Immature natural killer cell (primary cell): ENCODE results near the gene IL24. TPM values are rescaled to one million over a fixed set of nuclear protein-coding genes. Genes with fewer than 3 reads are reported as not detected.
A peak's percentile ranks its signal among the peaks of the same experiment; 100 is the strongest.

Source experiments
- DNase-seq, 3 donors: peaks; one replicate each; pipeline ENCODE4 v3.0.0; 2022; ENCODE audit warnings: mixed read lengths in 1 of 3
- H3K27ac Mint-ChIP-seq, 6 donors: one replicate each; pipeline ENCODE4 v1.8.0; 2020; ENCODE audit warnings: mixed read lengths in 6 of 6, mild to moderate bottlenecking in 5 of 6, inconsistent platforms in 4 of 6, moderate library complexity in 3 of 6
- H3K27me3 Mint-ChIP-seq, 3 donors: one replicate each; pipeline ENCODE4 v1.8.0; 2020 to 2021; ENCODE audit warnings: low read depth in 3 of 3, mild to moderate bottlenecking in 3 of 3, mixed read lengths in 3 of 3, moderate library complexity in 3 of 3, inconsistent platforms in 1 of 3
- H3K36me3 Mint-ChIP-seq, 3 donors: one replicate each; pipeline ENCODE4 v1.8.0; 2020; ENCODE audit warnings: mixed read lengths in 3 of 3, inconsistent platforms in 2 of 3, mild to moderate bottlenecking in 2 of 3
- H3K4me1 Mint-ChIP-seq, 2 donors: one replicate each; pipeline ENCODE4 v1.8.0; 2020; ENCODE audit warnings: inconsistent platforms in 2 of 2, mild to moderate bottlenecking in 2 of 2, mixed read lengths in 2 of 2, moderate library complexity in 1 of 2
- H3K4me3 Mint-ChIP-seq, 5 donors: one replicate each; pipeline ENCODE4 v1.8.0; 2020; ENCODE audit warnings: mild to moderate bottlenecking in 5 of 5, mixed read lengths in 5 of 5, inconsistent platforms in 3 of 5, moderate library complexity in 3 of 5
- H3K9me3 Mint-ChIP-seq, 6 donors: one replicate each; pipeline ENCODE4 v1.8.0; 2020; ENCODE audit warnings: mild to moderate bottlenecking in 6 of 6, mixed read lengths in 6 of 6, inconsistent platforms in 4 of 6, moderate library complexity in 3 of 6
- polyA plus RNA-seq, 3 donors: library from polyadenylated mRNA; unstranded; fragments of 300-500 nt; fragmentation: Illumina TruSeq; gene quantifications; one replicate each; pipeline ENCODE4 v1.2.3, GENCODE V29; 2021

The IL24 gene
- polyA plus RNA-seq, 3 donors from 2014 or later, result 9.3 to 21.5 (median 13.3) TPM

GRCh38 chr1:206930210-206930798, 33.1 kb downstream of the IL24 start:
- peaks cover 0 to 3% (median 2%) of the 10 kb centered on the region in 3 donors for H3K27me3 Mint-ChIP-seq
- H3K4me3 Mint-ChIP-seq, result peak overlapping the region; percentile 44 to 78 (median 71)
- peak; percentile 53 to 59 (median 53) for DNase-seq
- H3K27ac Mint-ChIP-seq, result peak overlapping the region; percentile 92 to 95 (median 94)
- no peaks in the 10 kb centered on the region for H3K36me3 Mint-ChIP-seq
- peaks cover 43% of the 10 kb centered on the region in 2 donors for H3K4me1 Mint-ChIP-seq
- H3K9me3 Mint-ChIP-seq, result no peaks in the 10 kb centered on the region

- no peak for DNase-seq
- Mint-ChIP-seq H3K27ac (peak overlapping the region; percentile 92 to 95 (median 94)), H3K27me3 (peaks cover 0 to 3% (median 2%) of the 10 kb centered on the region in 3 donors), H3K36me3 (no peaks in the 10 kb centered on the region), H3K4me3 (peak overlapping the region in 1 of 5 donors; percentile 43), H3K9me3 (no peaks in the 10 kb centered on the region), H3K4me1 (peaks cover 37 to 38% of the 10 kb centered on the region in 2 donors)
Observed at GRCh38 chr1:206931709-206932108, 34.5 kb downstream of the IL24 start.

GRCh38 chr1:206932177-206932576, 34.9 kb downstream of the IL24 start:
- DNase-seq, result no peak
- H3K27ac Mint-ChIP-seq, result peak overlapping the region in 4 of 6 donors; percentile 3 to 94 (median 68)
- no peak overlapping the region for H3K4me3 Mint-ChIP-seq
- H3K36me3 Mint-ChIP-seq, result no peaks in the 10 kb centered on the region
- peaks cover under 1 to 3% (median 2%) of the 10 kb centered on the region in 3 donors for H3K27me3 Mint-ChIP-seq
- H3K9me3 Mint-ChIP-seq, result no peaks in the 10 kb centered on the region
- H3K4me1 Mint-ChIP-seq, result peaks cover 37 to 38% of the 10 kb centered on the region in 2 donors

GRCh38 chr1:206933333-206933945, 36.2 kb downstream of the IL24 start:
- Mint-ChIP-seq H3K36me3 (no peaks in the 10 kb centered on the region), H3K4me3 (no peak overlapping the region), H3K27me3 (peaks cover 2 to 4% (median 3%) of the 10 kb centered on the region in 3 donors), H3K4me1 (peaks cover 37 to 38% of the 10 kb centered on the region in 2 donors), H3K9me3 (no peaks in the 10 kb centered on the region), H3K27ac (peak overlapping the region in 5 of 6 donors; percentile 16 to 69 (median 29))
- peak; percentile 64 to 70 (median 70) for DNase-seq

- Mint-ChIP-seq H3K27ac (no peak overlapping the region), H3K36me3 (no peaks in the 10 kb centered on the region), H3K4me1 (peaks cover 21 to 24% of the 10 kb centered on the region in 2 donors), H3K4me3 (no peak overlapping the region), H3K27me3 (peaks cover 2 to 9% (median 4%) of the 10 kb centered on the region in 3 donors), H3K9me3 (no peaks in the 10 kb centered on the region)
- DNase-seq, result peak in 2 of 3 donors; percentile 31 to 32
Observed at GRCh38 chr1:206935491-206936067, 38.3 kb downstream of the IL24 start.

GRCh38 chr1:206937425-206937824, 40.2 kb downstream of the IL24 start:
- H3K4me3 Mint-ChIP-seq, result no peak overlapping the region

GRCh38 chr1:206939131-206939530, 41.9 kb downstream of the IL24 start:
- H3K27ac Mint-ChIP-seq, result no peak overlapping the region
- H3K36me3 Mint-ChIP-seq, result no peaks in the 10 kb centered on the region
- peaks cover 4 to 19% (median 9%) of the 10 kb centered on the region in 3 donors for H3K27me3 Mint-ChIP-seq
- H3K4me1 Mint-ChIP-seq, result peaks cover 5 to 7% of the 10 kb centered on the region in 2 donors
- no peaks in the 10 kb centered on the region for H3K9me3 Mint-ChIP-seq
- no peak for DNase-seq
- no peak overlapping the region for H3K4me3 Mint-ChIP-seq

More at GRCh38 chr1:206937425-206937824, 40.2 kb downstream of the IL24 start:
- H3K4me1 Mint-ChIP-seq, result peaks cover 8% of the 10 kb centered on the region in 2 donors
- H3K27ac Mint-ChIP-seq, result no peak overlapping the region
- peaks cover 2 to 17% (median 4%) of the 10 kb centered on the region in 3 donors for H3K27me3 Mint-ChIP-seq
- H3K36me3 Mint-ChIP-seq, result no peaks in the 10 kb centered on the region
- no peak for DNase-seq
- H3K9me3 Mint-ChIP-seq, result no peaks in the 10 kb centered on the region

GRCh38 chr1:206939841-206940587, 42.8 kb downstream of the IL24 start:
- Mint-ChIP-seq H3K36me3 (no peaks in the 10 kb centered on the region), H3K27ac (no peak overlapping the region), H3K4me3 (no peak overlapping the region), H3K9me3 (no peaks in the 10 kb centered on the region), H3K4me1 (peaks cover 12 to 15% of the 10 kb centered on the region in 2 donors), H3K27me3 (peaks cover 4 to 23% (median 15%) of the 10 kb centered on the region in 3 donors)
- DNase-seq, result no peak

- H3K4me1 Mint-ChIP-seq, result peaks cover 17 to 20% of the 10 kb centered on the region in 2 donors
- no peak overlapping the region for H3K4me3 Mint-ChIP-seq
- H3K9me3 Mint-ChIP-seq, result no peaks in the 10 kb centered on the region
- H3K36me3 Mint-ChIP-seq, result no peaks in the 10 kb centered on the region
- no peak for DNase-seq
- no peak overlapping the region for H3K27ac Mint-ChIP-seq
- H3K27me3 Mint-ChIP-seq, result peaks cover 4 to 23% (median 13%) of the 10 kb centered on the region in 3 donors
Observed at GRCh38 chr1:206940588-206940936, 43.3 kb downstream of the IL24 start.

- no peak for DNase-seq
- H3K9me3 Mint-ChIP-seq, result no peaks in the 10 kb centered on the region
- H3K36me3 Mint-ChIP-seq, result no peaks in the 10 kb centered on the region
- no peak overlapping the region for H3K27ac Mint-ChIP-seq
- H3K4me1 Mint-ChIP-seq, result peaks cover 20 to 34% of the 10 kb centered on the region in 2 donors
- H3K27me3 Mint-ChIP-seq, result peaks cover 4 to 23% (median 18%) of the 10 kb centered on the region in 3 donors
- no peak overlapping the region for H3K4me3 Mint-ChIP-seq
Observed at GRCh38 chr1:206941766-206942418, 44.6 kb downstream of the IL24 start.

- H3K4me3 Mint-ChIP-seq, result peak overlapping the region; percentile 44 to 61 (median 59)
Observed at GRCh38 chr1:206944703-206945102, 47.5 kb downstream of the IL24 start.

GRCh38 chr1:206945779-206946178, 48.5 kb downstream of the IL24 start:
- Mint-ChIP-seq H3K4me1 (peaks cover 29 to 53% of the 10 kb centered on the region in 2 donors), H3K36me3 (no peaks in the 10 kb centered on the region), H3K4me3 (no peak overlapping the region), H3K27me3 (peaks cover 8 to 20% (median 13%) of the 10 kb centered on the region in 3 donors), H3K9me3 (no peaks in the 10 kb centered on the region), H3K27ac (no peak overlapping the region)
- DNase-seq, result no peak

More at GRCh38 chr1:206944703-206945102, 47.5 kb downstream of the IL24 start:
- Mint-ChIP-seq H3K4me1 (peaks cover 29 to 53% of the 10 kb centered on the region in 2 donors), H3K36me3 (no peaks in the 10 kb centered on the region), H3K27me3 (peaks cover 8 to 20% (median 20%) of the 10 kb centered on the region in 3 donors), H3K9me3 (no peaks in the 10 kb centered on the region), H3K27ac (peak overlapping the region in 5 of 6 donors; percentile 72 to 91 (median 79))
- DNase-seq, result peak; percentile 67 to 73 (median 72)

- H3K36me3 Mint-ChIP-seq, result no peaks in the 10 kb centered on the region
- H3K27me3 Mint-ChIP-seq, result peaks cover 8 to 20% (median 8%) of the 10 kb centered on the region in 3 donors
- DNase-seq, result no peak
- H3K4me3 Mint-ChIP-seq, result peak within 1 kb of the TSS in 1 of 5 donors; percentile 15
- peak within 1 kb of the TSS in 2 of 6 donors; percentile 22 to 72 for H3K27ac Mint-ChIP-seq
- H3K9me3 Mint-ChIP-seq, result no peaks in the 10 kb centered on the region
- peaks cover 29 to 53% of the 10 kb centered on the region in 2 donors for H3K4me1 Mint-ChIP-seq
Observed at GRCh38 chr1:206946261-206946660, 49.0 kb downstream of the IL24 start, which contains the start of gene PIGR. Gene PIGR, minus strand, starts transcription at chr1:206946466. Its CDS starts 5,935 bp downstream, at chr1:206940531.
